Motor neuron (in vitro differentiated cells): ENCODE data around the gene CD226. TPM values are rescaled to one million over a fixed set of nuclear protein-coding genes. Genes with fewer than 3 reads are reported as not detected.
"Not testable (repeated sequence)": the region's sequence is repeated elsewhere in the genome, so short reads cannot be mapped to it uniquely, and the experiment has no call there.

Source experiments
- ATAC-seq, 8 experiments: fragments of 200-7000 bp; cut with Tn5 transposase; replicated peaks in 6 of 8; 2 replicates each; pipeline ENCODE4 v1.8.0; 2021; ENCODE audit warnings: mild to moderate bottlenecking in 8 of 8, moderate library complexity in 8 of 8
- H3K27ac ChIP-seq, 2 donors: fragments of 250-450 bp; sonication (Bioruptor Pico); 2 replicates each; pipeline ENCODE4 v1.9.0; 2021; ENCODE audit warnings: antibody characterized with exemption in 2 of 2, mild to moderate bottlenecking in 2 of 2, moderate library complexity in 1 of 2
- H3K4me1 ChIP-seq, 2 donors: fragments of 250-450 bp; sonication (Bioruptor Pico); replicated peaks in 1 of 2; 2 replicates each; pipeline ENCODE4 v1.6.1; 2021; ENCODE audit warnings: antibody characterized with exemption in 2 of 2, mild to moderate bottlenecking in 2 of 2, moderate library complexity in 1 of 2
- H3K4me3 ChIP-seq, 5 donors: fragments of 250-450 bp; sonication (Bioruptor Pico); 2 replicates each; pipeline ENCODE4 v1.9.0; 2021; ENCODE audit warnings: antibody characterized with exemption in 5 of 5, mild to moderate bottlenecking in 5 of 5, moderate library complexity in 4 of 5
- WGBS, 10 experiments: fragments of 450-650 bp; shearing (Covaris generic); methylation state at CpG; one replicate each; pipeline ENCODE4 v1.0.0; 2022; 5-methylcytosine and 5-hydroxymethylcytosine counted together
- in situ Hi-C, 9 experiments: fragments of 400-800 bp; cut with MboI; loops; one replicate each; pipeline ENCODE4 v1.15.0; 2021; ENCODE audit warnings: low sequenced_read_pairs in 9 of 9, low pct_unique_long_range_greater_than_20kb in 2 of 9; ENCODE audit not compliant: unreplicated experiment in 9 of 9
- total RNA-seq, 8 experiments: library from RNA; unstranded; fragments of 300-600 nt; gene quantifications; 2 replicates each; pipeline versions ENCODE4 v1.2.3 to v1.2.4, GENCODE V29; 2022

The CD226 gene
- total RNA-seq, 8 experiments from 2014 or later = 0.11 to 5.3 (median 0.41) TPM

GRCh38 chr18:69929041-69929774 is 18.5 kb downstream of the CD226 start:
- in situ Hi-C loops = no loop called here
- Histone ChIP-seq H3K27ac (no peak overlapping the region), H3K4me1 (no peaks in the 10 kb centered on the region), H3K4me3 (no peak overlapping the region)
- ATAC-seq = peak in 2 of 8 experiments; percentile 80 to 83
- 0 to 100% (median 75%) methylated on average over 1 to 5 of the region's 5 CpGs for WGBS, 10 experiments

- Histone ChIP-seq H3K4me3 (no peak overlapping the region), H3K4me1 (no peaks in the 10 kb centered on the region), H3K27ac (no peak overlapping the region)
- in situ Hi-C loops = no loop called here
- WGBS, 10 experiments = 69 to 100% (median 86%) methylated on average over 1 to 3 of the region's 3 CpGs
- no peak for ATAC-seq
Observed at GRCh38 chr18:69916412-69916811, 31.3 kb downstream of the CD226 start.

DNA sequence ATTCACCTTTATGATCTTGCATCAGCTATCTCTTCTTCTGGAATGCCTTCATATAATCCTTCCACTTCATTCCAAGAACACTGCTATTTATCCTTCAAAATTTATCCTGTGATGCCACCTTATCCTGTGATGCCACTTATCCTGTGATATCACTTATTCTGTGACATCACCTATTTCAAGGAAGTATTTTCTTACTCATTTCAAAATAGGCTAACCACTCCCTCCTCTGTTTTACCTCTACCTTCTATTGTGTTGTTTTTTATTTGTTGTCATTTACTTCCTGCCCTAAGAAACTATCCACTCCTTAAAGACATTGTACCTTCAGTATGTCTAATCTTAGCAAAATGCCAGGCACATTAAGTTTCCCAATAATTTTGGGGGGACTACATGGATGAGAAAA is 38.8 kb downstream of the CD226 start:
- no peak for ATAC-seq
- in situ Hi-C loops = no loop called here
- Histone ChIP-seq H3K27ac (no peak overlapping the region), H3K4me1 (no peaks in the 10 kb centered on the region), H3K4me3 (no peak overlapping the region)

DNA sequence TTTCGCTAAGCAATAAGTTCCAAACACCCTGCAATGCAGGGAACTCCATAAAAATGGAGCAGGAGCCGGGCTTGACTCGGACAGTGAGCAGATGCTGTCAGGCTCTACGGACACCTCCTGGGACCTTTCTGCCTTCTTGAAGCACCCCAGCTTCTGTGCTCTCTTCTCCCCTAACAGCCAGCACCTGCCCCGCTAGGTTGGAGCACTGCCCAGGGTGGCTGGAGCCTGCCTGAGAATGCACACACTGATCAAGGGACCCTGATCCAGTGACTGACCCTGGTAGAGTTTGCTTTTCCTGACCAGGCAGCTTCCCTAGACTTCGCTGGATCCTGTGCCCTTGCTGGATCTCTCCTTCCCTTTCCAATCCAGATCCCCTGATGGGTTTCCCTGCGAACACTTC is 40.9 kb downstream of the CD226 start:
- Histone ChIP-seq H3K4me3 (no peak overlapping the region), H3K4me1 (no peaks in the 10 kb centered on the region), H3K27ac (no peak overlapping the region)
- WGBS, 10 experiments = 70 to 100% (median 93%) methylated on average over 1 to 6 of the region's 7 CpGs; no CpG with 5 or more reads in 1 of the 10 experiments
- in situ Hi-C loops = no loop called here
- ATAC-seq = no peak

DNA sequence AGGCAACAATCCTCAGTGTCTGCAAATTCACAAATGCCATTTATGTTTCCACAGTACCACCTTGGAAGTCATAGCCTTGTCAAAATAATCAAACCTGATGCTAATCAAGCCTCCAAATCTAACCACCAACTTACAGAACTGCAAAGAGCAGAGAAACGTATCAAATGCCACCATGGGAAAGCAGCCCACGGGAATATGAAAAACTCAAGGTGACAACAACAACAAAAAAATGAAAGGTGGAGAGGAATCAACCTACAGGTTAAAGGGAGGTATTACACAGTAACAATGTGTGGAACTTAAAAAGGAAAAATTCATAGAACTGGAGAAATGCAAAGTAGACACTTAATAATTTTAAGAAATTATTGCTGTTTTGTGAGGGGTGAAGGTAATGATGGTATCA is 46.7 kb downstream of the CD226 start:
- no peak overlapping the region for H3K4me3 ChIP-seq
- in situ Hi-C loops = no loop called here
- ATAC-seq = no peak
- no peak overlapping the region for H3K27ac ChIP-seq
- H3K4me1 ChIP-seq = no peaks in the 10 kb centered on the region
- WGBS, 10 experiments = 93 to 100% (median 100%) methylated on average over 1 to 2 of the region's 2 CpGs; no CpG with 5 or more reads in 1 of the 10 experiments

DNA sequence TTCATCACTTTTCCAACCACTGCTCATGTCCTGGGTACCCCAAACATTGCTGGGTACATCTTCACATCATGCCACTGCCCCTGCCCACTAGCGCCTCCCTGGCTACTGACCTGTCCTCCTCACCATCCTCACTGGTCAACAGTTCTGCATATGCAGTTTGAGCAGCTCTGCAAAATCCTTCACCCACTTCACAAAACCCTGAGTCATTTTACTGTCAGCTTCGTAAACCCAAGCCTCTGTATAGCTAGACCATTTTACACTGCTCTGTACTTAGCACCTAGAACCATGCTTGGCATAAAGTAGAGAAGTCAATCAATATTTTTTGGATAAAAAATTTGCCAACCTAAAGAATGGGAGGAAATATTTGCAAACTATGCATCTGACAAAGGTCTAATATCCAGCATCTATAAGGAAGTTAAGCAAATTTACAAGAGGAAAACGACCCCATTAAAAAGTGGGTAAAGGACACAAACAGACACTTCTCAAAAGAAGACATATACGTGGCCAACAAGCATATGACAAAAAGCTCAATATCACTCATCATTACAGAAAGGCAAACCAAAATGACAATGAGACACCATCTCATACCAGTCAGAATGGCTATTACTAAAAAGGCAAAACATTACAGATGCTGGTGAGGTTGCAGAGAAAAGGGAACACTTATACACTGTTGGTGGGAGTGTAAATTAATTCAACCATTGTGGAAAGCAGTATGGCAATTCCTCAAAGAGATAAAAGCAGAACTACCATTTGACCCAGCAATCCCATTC is 48.3 kb downstream of the CD226 start:
- 48 to 100% (median 88%) methylated on average over 2 to 4 of the region's 4 CpGs; no CpG with 5 or more reads in 2 of the 10 experiments for WGBS, 10 experiments
- H3K4me3 ChIP-seq, H3K4me1 ChIP-seq, H3K27ac ChIP-seq, ATAC-seq, in situ Hi-C loops: not testable (repeated sequence)

DNA sequence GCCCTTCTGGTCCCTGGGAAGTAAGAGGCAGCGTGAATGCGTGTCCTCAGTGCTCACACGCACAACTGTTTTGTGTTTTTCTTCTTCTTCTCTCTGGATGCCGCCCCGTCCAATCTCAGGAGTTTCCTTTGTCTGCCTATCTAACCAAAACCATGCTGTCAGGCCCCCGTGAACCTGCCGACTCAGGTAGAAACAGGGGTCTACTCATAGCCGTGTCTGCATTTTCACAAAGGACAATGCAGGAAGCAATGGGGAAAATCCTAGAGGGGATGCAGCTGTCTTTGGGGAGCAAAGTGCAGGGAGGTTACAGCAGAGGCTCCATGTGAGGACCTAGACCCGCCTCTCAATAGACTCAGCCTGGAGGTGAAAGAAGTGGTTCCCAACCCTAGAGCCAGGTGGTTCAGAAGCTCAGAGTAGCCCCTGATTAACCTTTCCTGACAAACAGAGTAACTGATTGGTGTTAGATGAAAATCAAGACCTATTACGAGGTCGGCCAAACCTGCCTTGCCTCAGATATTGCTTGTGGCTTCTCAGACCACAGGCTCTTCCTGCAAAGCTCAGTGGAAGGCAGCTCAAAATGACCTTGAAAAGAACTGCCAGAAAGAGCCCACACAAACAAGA is 49.3 kb downstream of the CD226 start:
- Histone ChIP-seq H3K4me3 (no peak overlapping the region), H3K4me1 (no peaks in the 10 kb centered on the region), H3K27ac (no peak overlapping the region)
- in situ Hi-C loops = no loop called here
- no peak for ATAC-seq
- 49 to 100% (median 82%) methylated on average over 1 to 10 of the region's 11 CpGs for WGBS, 10 experiments

- in situ Hi-C loops = no loop called here
- ATAC-seq = no peak
- whole genome bisulfite sequencing, 10 experiments = 53 to 100% (median 87%) methylated on average over 1 to 7 of the region's 7 CpGs
- H3K27ac ChIP-seq = no peak overlapping the region
- H3K4me1 ChIP-seq = no peaks in the 10 kb centered on the region
- H3K4me3 ChIP-seq = no peak overlapping the region
Observed at GRCh38 chr18:69897397-69898108, 50.1 kb downstream of the CD226 start.

GRCh38 chr18:69895066-69896047 is 52.3 kb downstream of the CD226 start:
- Histone ChIP-seq H3K4me3 (no peak overlapping the region), H3K27ac (no peak overlapping the region), H3K4me1 (no peaks in the 10 kb centered on the region)
- WGBS, 10 experiments = 50 to 93% (median 90%) methylated on average over 1 to 14 of the region's 19 CpGs
- ATAC-seq = peak in 1 of 8 experiments; percentile 22
- in situ Hi-C loops = no loop called here

DNA sequence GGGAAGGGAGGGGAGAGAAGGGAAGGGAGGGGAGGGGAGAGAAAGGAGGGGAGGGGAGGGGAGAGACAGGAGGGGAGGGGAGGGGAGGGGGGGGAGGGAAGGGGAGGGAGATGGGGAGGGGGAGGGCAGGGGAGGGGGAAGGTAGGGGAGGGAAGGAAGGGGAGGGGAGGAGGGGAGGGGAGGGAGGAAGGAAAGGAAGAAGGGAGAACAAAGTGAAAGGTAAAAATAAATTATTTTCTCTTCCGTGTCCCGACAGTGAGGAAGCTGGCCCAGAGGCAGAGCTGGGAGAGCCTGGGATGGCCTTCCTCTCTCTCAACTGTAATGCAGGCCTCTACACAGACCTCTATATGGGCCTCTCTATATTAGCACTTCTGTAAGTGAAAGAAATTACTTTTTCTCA is 53.2 kb downstream of the CD226 start:
- H3K4me1 ChIP-seq = no peaks in the 10 kb centered on the region
- in situ Hi-C loops = no loop called here
- no peak for ATAC-seq
- no peak overlapping the region for H3K4me3 ChIP-seq
- 80 to 100% methylated on average over 1 to 2 of the region's 2 CpGs; no CpG with 5 or more reads in 8 of the 10 experiments for WGBS, 10 experiments
- H3K27ac ChIP-seq = no peak overlapping the region

DNA sequence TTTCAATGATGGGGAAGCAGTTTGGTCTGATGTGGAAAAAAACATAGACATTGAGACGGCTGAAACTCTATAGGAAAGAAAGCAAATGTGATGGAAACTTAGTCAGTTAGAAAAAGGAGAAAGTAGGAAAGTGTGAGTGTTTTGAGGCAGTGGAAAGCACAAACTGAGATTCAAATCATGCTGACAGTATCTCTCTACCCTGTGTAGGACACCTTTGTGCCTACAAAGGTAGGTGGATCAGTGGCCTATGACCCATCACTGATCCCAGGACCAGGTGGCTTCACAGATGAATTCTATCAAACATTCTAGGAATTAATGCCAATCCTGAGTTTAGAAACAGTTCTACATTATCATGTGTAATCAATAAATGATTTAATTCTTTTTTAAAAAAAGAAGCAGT is 57.1 kb downstream of the CD226 start:
- in situ Hi-C loops = no loop called here
- no peak overlapping the region for H3K27ac ChIP-seq
- WGBS, 10 experiments = 54 to 100% (median 94%) methylated on average over 1 of the region's 1 CpG; no CpG with 5 or more reads in 2 of the 10 experiments
- no peaks in the 10 kb centered on the region for H3K4me1 ChIP-seq
- no peak for ATAC-seq
- no peak overlapping the region for H3K4me3 ChIP-seq

DNA sequence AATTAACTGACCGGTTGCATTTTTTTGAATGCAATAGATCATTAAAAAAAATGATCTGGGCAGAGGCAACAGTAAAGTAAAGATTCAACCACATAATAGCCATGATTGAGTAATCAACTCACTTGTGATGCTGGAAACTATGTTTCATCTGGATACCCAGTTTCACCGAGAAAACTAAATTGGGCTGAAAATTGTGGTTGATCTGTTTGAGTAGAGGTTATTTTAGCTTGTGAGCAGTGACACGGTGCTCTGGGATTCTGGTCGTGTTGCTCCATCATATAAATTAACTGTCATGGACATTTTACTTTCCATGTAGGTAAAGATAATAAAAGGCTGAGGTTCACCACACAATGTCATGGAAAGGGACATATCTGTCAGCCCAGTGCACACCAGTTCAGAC is 58.7 kb downstream of the CD226 start:
- no peak for ATAC-seq
- in situ Hi-C loops = no loop called here
- no peaks in the 10 kb centered on the region for H3K4me1 ChIP-seq
- WGBS, 10 experiments = 75 to 100% (median 89%) methylated on average over 1 to 4 of the region's 4 CpGs; no CpG with 5 or more reads in 2 of the 10 experiments
- no peak overlapping the region for H3K4me3 ChIP-seq
- H3K27ac ChIP-seq = no peak overlapping the region
